K562 (cell line): Measurements from ENCODE around the gene SLC4A2. TPM values are rescaled to one million over a fixed set of nuclear protein-coding genes. Genes with fewer than 3 reads are reported as not detected.
A peak's percentile ranks its signal among the peaks of the same experiment; 100 is the strongest.

Experiments used
- CBX1 ChIP-seq: sonication (generic); IDR thresholded peaks from 2 replicates; pipeline ENCODE4 v1.6.1; 2016; ENCODE audit warnings: antibody characterized with exemption, low read depth, mild to moderate bottlenecking
- CCNT2 ChIP-seq: IDR thresholded peaks from 2 replicates; pipeline ENCODE4 v1.6.1; 2011; ENCODE audit warnings: borderline replicate concordance, low read depth, mild to moderate bottlenecking, moderate library complexity, mixed read lengths, low read length; ENCODE audit not compliant: insufficient read length; ENCODE audit errors: extremely low read depth
- ETV1 ChIP-seq: fragments of 450-650 bp; conservative IDR thresholded peaks from 2 replicates; pipeline ENCODE4 v1.6.1; 2016; ENCODE audit warnings: missing genetic modification characterization, control low read depth, low read depth, missing compliant biosample characterization
- GATA2 ChIP-seq: sonication (generic); formaldehyde crosslinking; IDR thresholded peaks from 2 replicates; pipeline ENCODE4 v1.4.0; 2020; ENCODE audit warnings: mild to moderate bottlenecking, missing genetic modification reagents
- HNRNPUL1 ChIP-seq: fragments of 200-400 bp; formaldehyde crosslinking; IDR thresholded peaks from 2 replicates; pipeline ENCODE4 v1.6.1; 2017; ENCODE audit warnings: low read length
- MCM2 ChIP-seq: fragments of 450-650 bp; IDR thresholded peaks from 2 replicates; pipeline ENCODE4 v1.6.1; 2017; ENCODE audit warnings: low read depth, mild to moderate bottlenecking
- MED1 ChIP-seq: sonication (generic); formaldehyde crosslinking; IDR thresholded peaks from 2 replicates; pipeline ENCODE4 v1.8.1; 2023; ENCODE audit warnings: missing genetic modification reagents, borderline replicate concordance
- NFRKB ChIP-seq: fragments of 450-650 bp; IDR thresholded peaks from 2 replicates; pipeline ENCODE4 v1.6.1; 2016; ENCODE audit warnings: low read depth
- NR3C1 ChIP-seq: sonication (generic); formaldehyde crosslinking; IDR thresholded peaks from 2 replicates; pipeline ENCODE4 v1.8.1; 2022; ENCODE audit warnings: missing genetic modification reagents
- PRPF4 ChIP-seq: fragments of 200-400 bp; formaldehyde crosslinking; IDR thresholded peaks from one replicate; pipeline ENCODE4 v1.6.1; 2017; ENCODE audit warnings: low read length, low read depth, mild to moderate bottlenecking; ENCODE audit not compliant: insufficient read depth, poor library complexity, severe bottlenecking
- PTRF ChIP-seq: fragments of 450-650 bp; IDR thresholded peaks from 2 replicates; pipeline ENCODE4 v1.6.1; 2016; ENCODE audit warnings: mild to moderate bottlenecking, missing genetic modification characterization, missing compliant biosample characterization
- RBM14 ChIP-seq: fragments of 200-400 bp; formaldehyde crosslinking; IDR thresholded peaks from 2 replicates; pipeline ENCODE4 v1.6.1; 2018; ENCODE audit warnings: low read depth, mild to moderate bottlenecking, low read length, moderate library complexity, borderline replicate concordance; ENCODE audit not compliant: insufficient read depth
- RBM15 ChIP-seq: fragments of 200-400 bp; formaldehyde crosslinking; IDR thresholded peaks from 2 replicates; pipeline ENCODE4 v1.6.1; 2018; ENCODE audit warnings: mild to moderate bottlenecking, low read length, moderate library complexity; ENCODE audit not compliant: insufficient read depth
- RBM25 ChIP-seq: fragments of 200-400 bp; formaldehyde crosslinking; IDR thresholded peaks from 2 replicates; pipeline ENCODE4 v1.6.1; 2018; ENCODE audit warnings: low read length, low read depth, moderate library complexity; ENCODE audit not compliant: severe bottlenecking
- SMARCA4 ChIP-seq: fragments of 450-650 bp; IDR thresholded peaks from 2 replicates; pipeline ENCODE4 v1.6.1; 2016
- SMARCA5 ChIP-seq: fragments of 450-650 bp; IDR thresholded peaks from 2 replicates; pipeline ENCODE4 v1.6.1; 2016
- TAF9B ChIP-seq: fragments of 450-650 bp; IDR thresholded peaks from 2 replicates; pipeline ENCODE4 v1.6.1; 2018; ENCODE audit warnings: mild to moderate bottlenecking; ENCODE audit not compliant: partially characterized antibody
- ZNF316 ChIP-seq: fragments of 450-650 bp; IDR thresholded peaks from 2 replicates; pipeline ENCODE4 v1.6.1; 2016
- ZNF384 ChIP-seq: IDR thresholded peaks from 2 replicates; pipeline ENCODE4 v1.6.1; 2012; ENCODE audit warnings: low read depth, low read length, improper control_type of control experiment
- polyA plus RNA-seq, 8 experiments: library from polyadenylated mRNA; depleted of rRNA in 4 of 8; stranded (reverse) in 5 of 8; unstranded in 3 of 8; fragments of >200 nt; fragmentation: Nextera tagmentation in 2 of 8; fragmentation: Illumina TruSeq in 1 of 8; extraction: Ambion mirVana in 2 of 8; extraction: Trizol in 1 of 8; gene quantifications; 2 replicates each; pipeline versions ENCODE4 v1.2.1 to v1.2.3, GENCODE V29; 2011 to 2014; ENCODE audit warnings: inconsistent platforms in 1 of 8, missing spikeins in 1 of 8
- total RNA-seq, 7 experiments: library from RNA; depleted of rRNA in 6 of 7; stranded (reverse); fragments of >200 nt in 6 of 7; fragmentation: Illumina TruSeq in 2 of 7; extraction: Trizol in 2 of 7; gene quantifications; 2 replicates each; pipeline versions ENCODE4 v1.2.1 to v1.2.3, GENCODE V29; 2011 to 2021; ENCODE audit warnings: low replicate concordance in 1 of 7
- TF ChIP-seq, protein P1 (sequence below): fragments of 450-650 bp; IDR thresholded peaks from 2 replicates; pipeline ENCODE4 v1.7.0; 2016; ENCODE audit warnings: borderline replicate concordance
- TF ChIP-seq, protein P2 (sequence below), 2 experiments: fragments of 450-650 bp; IDR thresholded peaks; 2 replicates each; pipeline ENCODE4 v1.6.1; 2016; ENCODE audit warnings: mild to moderate bottlenecking in 2 of 2, borderline replicate concordance in 1 of 2, low read depth in 1 of 2, moderate library complexity in 1 of 2

SLC4A2 gene
- total and polyA plus RNA-seq, 9 of the 15 experiments (the other 6 are each of a cell fraction or from before 2014, with no cell fraction given) = 11.4 to 375 (median 130) TPM

DNA sequence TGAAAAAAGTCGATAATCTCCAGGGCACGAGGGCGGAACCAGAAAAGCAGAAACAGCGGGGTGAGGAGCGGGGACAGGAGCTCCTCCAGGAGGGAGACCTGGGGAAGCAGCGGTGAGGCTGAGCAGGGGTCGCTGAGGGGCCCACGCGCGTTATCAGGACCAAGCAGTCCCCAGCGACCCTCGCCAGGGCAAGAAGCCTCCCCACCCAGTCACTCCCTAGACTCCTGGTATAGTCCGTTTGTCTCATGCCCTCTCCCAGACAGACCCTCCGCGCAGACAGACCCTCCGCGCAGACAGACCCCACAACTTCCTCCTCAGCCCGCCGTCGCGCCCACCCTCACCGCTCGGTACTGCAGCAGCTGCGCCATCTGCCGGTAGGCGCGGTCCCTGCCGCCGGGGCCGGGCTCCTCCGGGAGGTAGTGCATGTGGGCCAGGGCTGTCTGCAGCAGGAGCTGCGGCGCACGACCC lies 41.4 kb upstream of the SLC4A2 start (continued):
- TF ChIP-seq, protein P1, sequence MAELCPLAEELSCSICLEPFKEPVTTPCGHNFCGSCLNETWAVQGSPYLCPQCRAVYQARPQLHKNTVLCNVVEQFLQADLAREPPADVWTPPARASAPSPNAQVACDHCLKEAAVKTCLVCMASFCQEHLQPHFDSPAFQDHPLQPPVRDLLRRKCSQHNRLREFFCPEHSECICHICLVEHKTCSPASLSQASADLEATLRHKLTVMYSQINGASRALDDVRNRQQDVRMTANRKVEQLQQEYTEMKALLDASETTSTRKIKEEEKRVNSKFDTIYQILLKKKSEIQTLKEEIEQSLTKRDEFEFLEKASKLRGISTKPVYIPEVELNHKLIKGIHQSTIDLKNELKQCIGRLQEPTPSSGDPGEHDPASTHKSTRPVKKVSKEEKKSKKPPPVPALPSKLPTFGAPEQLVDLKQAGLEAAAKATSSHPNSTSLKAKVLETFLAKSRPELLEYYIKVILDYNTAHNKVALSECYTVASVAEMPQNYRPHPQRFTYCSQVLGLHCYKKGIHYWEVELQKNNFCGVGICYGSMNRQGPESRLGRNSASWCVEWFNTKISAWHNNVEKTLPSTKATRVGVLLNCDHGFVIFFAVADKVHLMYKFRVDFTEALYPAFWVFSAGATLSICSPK = peak; percentile 92; the same call in 1 of the 2 replicates
- TF ChIP-seq RBM25 (no peak), RBM15 (no peak), ETV1 (tag) (0 out of 2 replicates have a peak, but pooled peaks have one; percentile 37), GATA2 (CRISPR knock-in tag) (no peak), SMARCA5 (peak; percentile 98), TAF9B (no peak), RBM14 (no peak), CBX1 (peak; percentile 77), NR3C1 (CRISPR knock-in tag) (no peak), PTRF (tag) (no peak), ZNF316 (no peak), PRPF4 (no peak), NFRKB (peak; percentile 74), MCM2 (no peak), MED1 (no peak), SMARCA4 (peak; percentile 90), CCNT2 (no peak), HNRNPUL1 (no peak), ZNF384 (no peak)
- TF ChIP-seq, protein P2, sequence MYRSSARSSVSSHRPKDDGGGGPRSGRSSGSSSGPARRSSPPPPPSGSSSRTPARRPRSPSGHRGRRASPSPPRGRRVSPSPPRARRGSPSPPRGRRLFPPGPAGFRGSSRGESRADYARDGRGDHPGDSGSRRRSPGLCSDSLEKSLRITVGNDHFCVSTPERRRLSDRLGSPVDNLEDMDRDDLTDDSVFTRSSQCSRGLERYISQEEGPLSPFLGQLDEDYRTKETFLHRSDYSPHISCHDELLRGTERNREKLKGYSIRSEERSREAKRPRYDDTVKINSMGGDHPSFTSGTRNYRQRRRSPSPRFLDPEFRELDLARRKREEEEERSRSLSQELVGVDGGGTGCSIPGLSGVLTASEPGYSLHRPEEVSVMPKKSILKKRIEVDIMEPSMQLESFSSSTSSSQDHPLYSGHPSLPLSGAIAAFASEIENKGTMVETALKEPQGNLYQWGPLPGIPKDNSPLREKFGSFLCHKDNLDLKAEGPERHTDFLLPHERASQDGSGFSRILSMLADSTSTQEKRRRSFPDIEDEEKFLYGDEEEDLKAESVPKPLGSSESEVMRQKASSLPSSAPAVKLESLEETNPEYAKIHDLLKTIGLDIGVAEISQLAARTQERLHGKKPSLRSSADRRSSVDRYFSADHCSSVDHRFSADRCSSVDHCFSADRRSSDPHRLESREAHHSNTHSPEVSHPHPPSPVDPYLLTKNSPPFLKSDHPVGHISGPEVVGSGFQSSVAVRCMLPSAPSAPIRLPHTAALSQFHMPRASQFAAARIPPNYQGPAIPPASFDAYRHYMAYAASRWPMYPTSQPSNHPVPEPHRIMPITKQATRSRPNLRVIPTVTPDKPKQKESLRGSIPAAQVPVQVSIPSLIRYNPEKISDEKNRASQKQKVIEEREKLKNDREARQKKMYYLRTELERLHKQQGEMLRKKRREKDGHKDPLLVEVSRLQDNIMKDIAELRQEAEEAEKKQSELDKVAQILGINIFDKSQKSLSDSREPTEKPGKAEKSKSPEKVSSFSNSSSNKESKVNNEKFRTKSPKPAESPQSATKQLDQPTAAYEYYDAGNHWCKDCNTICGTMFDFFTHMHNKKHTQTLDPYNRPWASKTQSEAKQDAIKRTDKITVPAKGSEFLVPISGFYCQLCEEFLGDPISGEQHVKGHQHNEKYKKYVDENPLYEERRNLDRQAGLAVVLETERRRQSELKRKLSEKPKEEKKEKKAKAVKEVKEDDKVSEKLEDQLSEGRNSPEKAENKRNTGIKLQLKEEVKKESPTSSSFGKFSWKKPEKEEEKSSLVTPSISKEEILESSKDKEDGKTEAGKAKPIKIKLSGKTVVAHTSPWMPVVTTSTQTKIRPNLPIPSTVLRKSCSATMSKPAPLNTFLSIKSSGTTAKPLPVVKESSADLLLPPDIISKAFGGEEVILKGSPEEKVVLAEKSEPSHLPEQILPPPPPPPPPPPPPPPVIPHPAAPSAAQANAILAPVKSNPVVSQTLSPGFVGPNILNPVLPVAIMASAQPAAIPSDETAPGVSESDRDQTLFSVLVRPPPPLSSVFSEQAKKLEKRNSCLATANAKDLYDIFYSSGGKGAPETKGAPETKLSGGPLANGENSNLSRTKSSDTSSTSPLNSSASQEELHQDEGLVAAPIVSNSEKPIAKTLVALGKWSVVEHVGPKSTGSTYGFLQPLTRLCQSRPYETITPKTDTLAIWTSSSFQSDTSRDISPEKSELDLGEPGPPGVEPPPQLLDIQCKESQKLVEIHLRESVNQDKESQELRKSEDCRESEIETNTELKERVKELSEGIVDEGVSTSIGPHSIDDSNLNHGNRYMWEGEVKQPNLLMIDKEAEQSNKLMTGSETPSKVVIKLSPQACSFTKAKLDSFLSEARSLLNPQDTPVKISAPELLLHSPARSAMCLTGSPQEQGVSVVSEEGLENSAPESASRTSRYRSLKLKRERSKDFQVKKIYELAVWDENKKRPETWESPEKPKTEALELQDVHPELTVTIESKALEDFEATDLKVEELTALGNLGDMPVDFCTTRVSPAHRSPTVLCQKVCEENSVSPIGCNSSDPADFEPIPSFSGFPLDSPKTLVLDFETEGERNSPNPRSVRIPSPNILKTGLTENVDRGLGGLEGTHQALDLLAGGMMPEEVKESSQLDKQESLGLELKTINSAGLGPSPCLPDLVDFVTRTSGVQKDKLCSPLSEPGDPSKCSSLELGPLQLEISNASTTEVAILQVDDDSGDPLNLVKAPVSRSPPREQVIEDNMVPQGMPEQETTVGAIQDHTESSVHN (IDR thresholded peaks at IDR 0.05; ENCODE audit: borderline replicate concordance in 1 of 2, low read depth in 1 of 2) = no peak
